Measurements from ENCODE around the gene ACAD8.
A peak's percentile ranks its signal among the peaks of the same experiment; 100 is the strongest.
"Not testable (repeated sequence)": the region's sequence is repeated elsewhere in the genome, so short reads cannot be mapped to it uniquely, and the experiment has no call there.

Gene ACAD8

DNA sequence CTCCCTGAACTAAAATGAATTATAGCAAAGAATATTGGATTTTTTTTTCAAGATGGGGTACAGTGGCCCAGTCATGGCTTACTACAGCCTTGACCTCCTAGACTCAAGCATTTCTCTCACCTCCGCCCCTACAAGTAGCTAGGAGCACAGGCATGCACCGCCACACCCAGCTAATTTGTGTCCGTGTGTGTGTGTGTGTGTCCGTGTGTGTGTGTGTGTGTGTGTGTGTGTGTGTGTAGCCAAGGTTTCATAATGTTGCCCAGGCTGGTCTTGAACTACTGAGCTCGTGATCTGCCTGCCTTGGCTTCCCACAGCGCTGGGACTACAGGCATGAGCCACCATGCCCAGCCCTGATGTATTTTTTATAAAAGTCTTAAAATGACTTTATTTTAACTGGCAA, 12.8 kb upstream of the ACAD8 start:
- no peak for DNase-seq

DNA sequence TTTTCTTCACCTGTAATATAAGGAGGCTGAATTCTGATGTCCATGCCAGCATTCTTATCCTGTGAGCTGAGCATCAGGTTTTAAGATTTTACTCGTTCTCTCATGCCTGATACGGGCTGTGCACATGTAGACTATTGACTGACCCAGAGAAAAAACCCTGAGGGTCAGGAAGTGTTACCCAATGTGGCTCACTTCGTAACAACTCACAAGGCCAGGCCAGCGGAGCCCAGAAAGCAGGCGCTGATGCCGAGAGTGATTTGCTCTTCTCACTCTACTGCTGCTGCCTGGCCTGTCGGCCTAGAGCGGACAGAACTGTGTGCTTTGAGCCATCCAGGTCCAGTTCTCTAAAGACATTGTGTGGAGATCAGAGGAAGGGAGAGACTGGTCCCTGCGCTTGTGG, 11.0 kb upstream of the ACAD8 start:
- no peak for DNase-seq

DNA sequence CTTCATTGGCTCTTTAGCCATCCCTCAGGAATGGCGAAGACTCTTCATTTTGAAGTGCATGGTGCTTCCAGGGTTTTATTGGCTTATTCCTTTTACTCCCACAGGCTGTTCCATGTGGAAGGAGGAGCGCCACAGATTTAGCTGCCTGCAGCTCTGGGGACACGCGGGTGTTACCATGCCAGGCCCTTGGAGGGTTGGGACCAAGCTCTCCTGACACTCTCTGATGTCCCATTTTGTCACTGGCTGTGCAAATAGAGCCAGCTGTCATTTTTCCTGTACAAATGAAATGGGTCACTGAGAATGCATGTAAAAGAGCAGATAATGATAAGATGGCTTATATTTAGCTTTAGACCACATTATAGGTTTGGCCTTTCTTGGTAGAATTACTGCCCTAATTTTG, 9.5 kb upstream of the ACAD8 start:
- DNase-seq, result no peak

DNA sequence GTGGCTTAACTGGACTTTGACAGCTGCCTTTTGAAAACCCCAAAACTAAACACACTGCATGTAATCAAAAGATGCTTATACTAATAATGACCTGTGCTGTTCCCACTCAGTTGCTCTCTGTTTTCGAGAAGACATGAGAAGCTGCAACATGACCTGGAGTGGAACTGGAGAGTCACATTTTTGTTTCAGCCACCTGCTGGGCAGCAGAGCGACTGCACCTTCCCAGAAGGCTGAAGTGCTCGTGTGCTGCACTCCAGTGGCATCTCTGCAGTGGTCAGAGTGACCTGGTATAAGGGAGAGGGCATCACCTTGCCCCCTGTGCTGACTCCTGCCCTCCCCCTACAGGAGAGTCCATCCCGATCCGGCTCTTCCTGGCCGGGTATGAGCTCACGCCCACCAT, 8.8 kb upstream of the ACAD8 start:
- peak in 1 of 5 donors; percentile 19 for DNase-seq

DNA sequence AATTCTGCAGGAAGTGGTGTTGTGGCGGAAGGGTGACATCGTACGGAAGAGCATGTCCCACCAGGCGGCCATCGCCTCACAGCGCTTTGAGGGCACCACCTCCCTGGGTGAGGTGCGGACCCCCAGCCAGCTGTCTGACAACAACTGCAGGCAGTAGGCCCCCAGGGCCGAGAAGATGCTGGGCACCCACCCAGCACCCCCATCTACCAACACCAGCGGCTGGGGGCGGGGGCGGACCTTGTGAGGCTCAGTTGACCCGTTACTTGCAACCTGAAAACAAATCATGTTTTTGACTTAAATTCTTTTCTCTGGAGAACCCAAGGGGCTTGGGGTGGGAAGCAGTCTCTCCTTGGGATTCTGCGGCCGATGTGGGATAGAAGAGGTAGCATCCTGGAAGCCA, 7.9 kb upstream of the ACAD8 start:
- DNase-seq, result no peak

DNA sequence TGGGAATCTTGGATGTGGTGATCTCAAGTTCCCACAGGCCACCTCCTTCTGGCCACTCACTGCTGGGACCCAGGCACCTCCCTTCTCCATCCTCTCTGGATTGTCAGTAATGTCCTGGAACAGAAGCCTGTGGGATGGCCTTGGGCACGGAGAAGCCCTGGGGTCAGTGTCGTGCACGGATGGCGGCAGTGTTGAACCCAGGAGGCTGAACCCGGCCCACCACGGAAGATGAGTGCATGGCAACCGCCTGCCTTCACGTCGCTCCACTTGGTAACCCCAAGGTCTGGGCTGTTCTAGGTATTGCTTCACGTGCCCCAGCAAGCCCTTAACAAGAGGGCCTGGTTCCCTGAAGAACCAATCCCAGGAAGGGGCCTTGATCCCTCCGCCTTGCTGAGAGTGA, 7.3 kb upstream of the ACAD8 start:
- DNase-seq, result no peak

DNA sequence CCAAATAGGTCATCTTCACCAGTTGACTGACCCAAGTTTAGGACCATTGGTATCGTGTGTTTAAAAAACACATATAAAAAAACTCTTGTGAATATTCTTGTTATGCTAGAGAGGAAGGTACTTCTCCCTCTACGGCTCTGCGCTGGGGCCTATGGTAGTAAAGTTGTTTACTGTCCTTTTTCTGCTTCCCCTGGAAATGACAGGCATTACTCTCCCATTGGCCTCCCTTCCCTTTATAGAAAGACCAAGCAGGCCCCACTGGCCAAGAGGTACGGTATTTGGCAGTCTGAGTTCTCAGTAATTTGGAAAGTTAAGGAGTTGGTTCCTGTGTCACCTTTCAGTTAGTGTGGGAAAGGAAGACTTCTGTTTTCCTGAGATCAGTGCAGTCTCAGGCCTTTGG, 6.7 kb upstream of the ACAD8 start:
- DNase-seq, result no peak

DNA sequence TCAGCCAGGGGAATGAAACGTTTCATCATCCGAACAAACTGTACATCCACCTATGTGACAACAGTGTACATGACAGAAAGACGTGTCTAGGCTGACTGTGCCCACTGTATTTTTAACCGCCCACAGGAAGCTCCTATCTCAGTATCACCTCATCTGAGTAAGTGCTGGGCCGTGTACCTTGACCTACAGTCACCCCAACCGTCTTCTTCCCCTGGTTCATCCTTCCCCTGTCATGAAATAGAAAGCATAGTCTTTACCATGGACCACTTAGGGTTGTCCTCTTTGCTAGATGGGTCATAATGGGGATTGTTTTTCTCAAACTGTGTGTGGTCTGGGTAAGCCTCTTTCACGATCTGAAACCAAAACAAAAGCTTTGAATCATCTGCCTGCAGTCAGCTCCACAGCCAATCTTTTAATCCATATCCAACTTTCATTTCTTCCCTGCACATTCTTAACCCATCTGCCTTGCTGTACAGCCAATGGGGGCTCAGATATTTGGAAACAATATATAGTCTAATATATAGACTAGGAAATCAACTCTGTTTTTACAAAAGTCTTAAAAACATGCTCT, 4.4 kb upstream of the ACAD8 start:
- DNase-seq, result peak in 1 of 5 donors; percentile 58

DNA sequence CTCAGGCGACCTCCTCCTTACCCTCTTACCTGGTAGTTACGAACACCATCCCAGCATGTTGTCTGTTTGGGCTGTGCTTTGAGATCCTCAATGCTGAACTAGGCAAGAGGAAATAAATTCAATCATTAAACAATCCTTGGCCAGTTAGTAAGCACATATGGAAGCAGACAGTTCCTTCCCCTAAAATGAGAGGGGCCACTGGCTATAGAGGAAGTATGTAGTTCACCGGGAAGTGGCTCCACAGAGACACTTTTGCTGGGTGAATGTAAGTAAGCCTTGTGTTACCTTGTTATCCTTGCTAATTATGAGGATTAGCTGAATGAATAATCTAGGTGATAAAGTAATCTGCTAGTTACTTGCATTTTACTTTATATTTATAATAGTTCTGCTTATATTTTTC, 3.1 kb upstream of the ACAD8 start:
- no peak for DNase-seq

DNA sequence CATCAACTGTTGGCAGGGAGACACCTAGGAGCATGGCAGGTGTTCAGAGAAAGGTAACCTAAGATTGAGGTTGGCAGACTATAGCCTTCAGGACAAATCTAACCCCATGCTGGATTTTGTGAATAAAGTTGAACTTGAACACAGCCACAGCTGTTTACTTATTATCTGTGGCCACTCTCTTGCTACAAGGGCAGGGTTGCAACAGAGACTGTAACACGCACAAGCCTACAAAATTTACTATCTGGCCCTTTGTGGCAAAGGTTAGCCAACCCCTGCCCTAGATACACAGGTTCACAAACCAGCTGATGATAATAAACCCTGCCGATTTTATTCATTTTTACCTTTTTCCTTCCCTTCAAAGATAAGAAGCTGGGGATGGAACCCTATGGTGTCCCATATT, 2.7 kb upstream of the ACAD8 start:
- no peak for DNase-seq

DNA sequence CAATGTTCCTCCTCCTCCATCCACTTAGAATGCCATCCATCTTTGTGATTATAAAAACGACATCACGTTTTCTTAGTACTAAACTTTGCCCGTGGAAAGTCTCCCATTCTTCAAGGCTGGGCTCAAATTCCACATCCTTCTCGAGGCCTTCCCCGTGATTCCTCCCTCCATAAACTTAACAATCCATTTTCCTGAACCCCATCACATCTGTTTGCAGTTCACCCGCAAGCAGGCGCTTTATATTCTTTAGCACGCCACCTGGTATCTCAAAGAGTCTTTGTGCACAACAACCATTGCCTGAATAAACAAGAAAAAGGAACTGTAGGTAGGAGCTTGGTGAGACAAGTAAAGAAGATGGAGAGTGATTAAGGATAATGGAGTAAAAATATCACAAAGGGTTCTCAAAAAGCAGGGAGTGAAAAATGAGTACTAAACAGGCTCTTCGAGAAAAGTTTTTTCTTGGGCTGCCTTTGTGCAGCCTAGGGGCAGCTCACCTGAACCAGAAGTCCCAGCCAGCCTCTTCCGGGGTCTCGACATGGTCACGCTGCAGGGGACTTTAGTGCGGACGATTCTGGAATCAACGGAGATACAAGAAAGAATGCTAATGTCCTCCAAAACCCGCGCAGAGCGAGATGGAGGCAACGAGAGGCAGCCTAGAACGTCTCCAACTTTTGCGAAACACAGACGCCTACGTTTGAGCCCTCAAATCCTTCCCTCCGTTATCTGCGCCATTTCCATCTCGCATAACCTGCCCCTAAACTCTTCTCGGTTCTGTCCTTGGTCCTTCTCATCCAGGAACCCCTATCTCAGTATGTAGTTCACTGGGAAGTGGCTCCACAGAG, 801 bp upstream of the ACAD8 start:
- DNase-seq, result peak in 1 of 5 donors; percentile 15

DNA sequence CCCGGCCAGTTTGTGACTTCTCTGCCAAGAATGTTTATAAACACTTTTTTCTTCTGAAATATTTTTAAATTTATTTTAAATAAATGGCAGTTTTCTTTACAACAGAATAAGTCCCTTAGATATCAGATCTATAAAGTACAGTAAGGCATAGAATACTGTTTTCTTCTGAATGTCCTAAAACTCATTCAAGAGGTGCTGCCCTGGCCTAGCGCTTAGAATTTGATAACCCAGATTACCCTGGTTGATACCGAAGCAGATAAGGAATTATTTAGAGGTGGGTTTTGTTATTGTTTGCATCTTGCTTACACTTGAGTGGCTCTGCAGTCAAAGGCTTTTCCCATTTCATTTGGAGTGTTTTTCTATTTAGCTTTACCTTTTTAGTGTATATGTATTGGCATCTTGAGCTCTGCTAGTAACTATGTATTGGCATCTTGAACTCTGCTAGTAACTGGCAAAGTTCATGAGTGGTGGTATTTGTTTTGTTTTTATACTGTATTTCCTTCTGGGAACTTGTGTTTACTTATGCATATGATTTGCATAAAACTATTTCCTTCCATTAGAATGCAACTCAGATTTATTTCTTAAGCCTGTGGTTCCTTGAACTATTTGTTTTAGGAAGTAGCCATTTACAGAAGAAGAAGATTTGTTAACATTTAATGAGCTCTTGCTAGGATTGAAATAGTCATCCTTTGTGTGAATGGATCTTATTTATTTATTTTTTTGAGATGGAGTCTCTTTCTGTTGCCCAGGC, 1.2 kb downstream of the ACAD8 start:
- no peak for DNase-seq

DNA sequence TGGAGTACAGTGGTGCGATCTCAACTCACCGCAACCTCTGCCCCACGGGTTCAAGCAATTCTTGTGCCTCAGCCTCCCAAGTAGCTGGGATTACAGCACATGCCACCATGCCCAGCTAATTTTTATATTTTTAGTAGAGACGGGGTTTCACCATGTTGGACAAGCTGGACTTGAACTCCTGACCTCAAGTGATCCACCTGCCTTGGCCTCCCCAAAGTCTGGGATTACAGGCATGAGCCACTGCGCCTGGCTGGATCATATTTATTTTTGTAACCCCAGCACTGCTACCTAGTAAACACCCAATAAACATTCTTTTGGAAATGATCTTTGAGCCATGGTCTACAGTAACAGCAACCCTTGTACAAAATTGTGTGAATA, 1.8 kb downstream of the ACAD8 start:
- not testable (repeated sequence) for DNase-seq

DNA sequence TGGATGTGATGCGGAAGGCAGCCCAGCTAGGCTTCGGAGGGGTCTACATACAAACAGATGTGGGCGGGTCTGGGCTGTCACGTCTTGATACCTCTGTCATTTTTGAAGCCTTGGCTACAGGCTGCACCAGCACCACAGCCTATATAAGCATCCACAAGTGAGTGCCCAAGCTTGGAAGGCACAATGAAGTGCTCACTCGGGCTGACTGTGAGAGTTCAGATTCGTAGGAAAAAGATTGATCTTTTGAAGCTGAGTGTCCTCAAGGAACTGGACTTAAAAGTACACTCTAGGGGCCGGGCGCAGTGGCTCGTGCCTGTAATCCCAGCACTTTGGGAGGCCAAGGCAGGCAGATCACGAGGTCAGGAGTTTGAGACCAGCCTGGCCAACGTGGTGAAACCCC, 3.7 kb downstream of the ACAD8 start:
- DNase-seq, result no peak

DNA sequence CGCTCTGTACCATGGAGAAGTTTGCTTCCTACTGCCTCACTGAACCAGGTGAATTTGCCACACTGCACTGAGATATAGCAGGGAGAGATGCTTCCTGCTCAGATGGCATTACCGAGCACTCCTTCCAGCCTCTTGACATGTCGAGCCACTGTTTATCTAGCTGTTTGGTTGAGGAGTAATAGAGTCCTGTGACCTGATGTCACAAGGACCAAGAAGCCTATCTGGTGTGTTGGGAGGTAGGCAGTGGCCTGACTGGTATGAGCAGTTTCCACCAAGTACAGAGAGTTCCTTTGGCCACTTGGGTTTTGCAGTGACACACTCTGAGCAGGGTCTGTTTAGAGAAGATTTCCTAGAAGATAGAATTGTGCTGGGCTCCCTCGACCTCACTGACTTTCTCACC, 5.2 kb downstream of the ACAD8 start:
- DNase-seq, result no peak

DNA sequence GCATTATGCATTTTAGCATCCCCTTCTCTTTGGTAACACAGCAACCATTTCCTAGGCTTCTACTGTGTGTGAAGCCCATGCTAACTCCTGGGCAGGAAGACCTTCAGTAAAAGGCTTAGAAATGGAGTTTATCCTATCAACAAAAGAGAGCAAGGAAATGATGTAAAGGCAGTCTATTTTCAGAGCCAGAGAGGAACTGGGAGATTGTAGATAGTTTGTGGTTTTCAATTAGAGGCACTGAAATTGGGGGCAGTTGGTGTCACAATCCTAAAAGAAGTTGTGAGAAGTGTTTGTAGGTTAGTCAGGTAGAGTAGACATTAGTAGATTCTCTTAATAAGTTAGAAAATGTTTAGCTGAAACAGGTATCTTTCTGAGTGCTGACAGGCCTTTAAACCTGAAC, 7.1 kb downstream of the ACAD8 start:
- no peak for DNase-seq

DNA sequence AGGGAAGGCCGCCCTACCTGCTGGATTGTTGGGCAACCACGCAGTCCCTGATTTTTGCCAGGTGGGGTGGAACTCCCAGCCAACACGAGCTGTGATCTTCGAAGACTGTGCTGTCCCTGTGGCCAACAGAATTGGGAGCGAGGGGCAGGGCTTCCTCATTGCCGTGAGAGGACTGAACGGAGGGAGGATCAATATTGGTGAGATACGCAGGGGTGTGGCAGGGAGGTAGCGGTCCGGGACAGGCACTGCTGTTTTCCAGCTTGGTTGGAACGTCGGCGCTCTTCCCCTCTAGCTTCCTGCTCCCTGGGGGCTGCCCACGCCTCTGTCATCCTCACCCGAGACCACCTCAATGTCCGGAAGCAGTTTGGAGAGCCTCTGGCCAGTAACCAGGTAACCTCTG, 7.6 kb downstream of the ACAD8 start:
- DNase-seq, result no peak

DNA sequence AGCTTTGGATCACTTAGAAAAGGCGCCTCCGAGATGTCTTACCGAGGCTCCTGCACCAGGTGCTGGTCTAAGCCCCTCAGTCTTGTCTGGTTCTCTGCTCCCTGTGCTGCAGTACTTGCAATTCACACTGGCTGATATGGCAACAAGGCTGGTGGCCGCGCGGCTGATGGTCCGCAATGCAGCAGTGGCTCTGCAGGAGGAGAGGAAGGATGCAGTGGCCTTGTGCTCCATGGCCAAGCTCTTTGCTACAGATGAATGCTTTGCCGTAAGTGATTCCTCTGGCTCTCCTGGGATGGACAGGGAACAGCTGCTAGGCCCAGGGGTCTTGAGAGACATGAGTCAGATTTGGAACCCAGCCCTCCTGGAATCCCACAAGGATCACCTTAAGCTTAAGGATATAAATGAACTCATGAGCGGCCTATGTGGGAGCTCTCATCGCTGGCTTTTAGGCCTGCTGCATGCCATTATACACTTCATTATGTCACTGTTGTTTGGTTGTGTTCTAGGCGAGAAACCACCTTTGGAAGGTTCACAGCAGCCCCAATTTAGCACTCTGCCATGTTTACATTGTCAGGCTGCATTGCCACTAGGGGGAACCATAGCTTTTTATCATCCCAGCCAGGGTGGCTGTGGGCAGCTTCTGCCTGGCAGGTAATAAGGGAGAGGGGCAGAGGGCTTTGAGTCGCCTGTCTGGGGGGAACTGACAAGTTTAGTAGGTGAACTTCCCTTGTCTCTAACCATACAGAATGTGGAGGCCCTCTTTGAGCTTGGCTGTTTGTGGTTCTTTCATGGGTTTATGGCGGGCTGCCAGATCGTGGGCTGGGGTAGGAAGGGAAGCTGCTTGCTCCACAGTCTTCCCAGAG, 8.5 kb downstream of the ACAD8 start:
- peak in 2 of 5 donors; percentile 23 to 43 for DNase-seq

DNA sequence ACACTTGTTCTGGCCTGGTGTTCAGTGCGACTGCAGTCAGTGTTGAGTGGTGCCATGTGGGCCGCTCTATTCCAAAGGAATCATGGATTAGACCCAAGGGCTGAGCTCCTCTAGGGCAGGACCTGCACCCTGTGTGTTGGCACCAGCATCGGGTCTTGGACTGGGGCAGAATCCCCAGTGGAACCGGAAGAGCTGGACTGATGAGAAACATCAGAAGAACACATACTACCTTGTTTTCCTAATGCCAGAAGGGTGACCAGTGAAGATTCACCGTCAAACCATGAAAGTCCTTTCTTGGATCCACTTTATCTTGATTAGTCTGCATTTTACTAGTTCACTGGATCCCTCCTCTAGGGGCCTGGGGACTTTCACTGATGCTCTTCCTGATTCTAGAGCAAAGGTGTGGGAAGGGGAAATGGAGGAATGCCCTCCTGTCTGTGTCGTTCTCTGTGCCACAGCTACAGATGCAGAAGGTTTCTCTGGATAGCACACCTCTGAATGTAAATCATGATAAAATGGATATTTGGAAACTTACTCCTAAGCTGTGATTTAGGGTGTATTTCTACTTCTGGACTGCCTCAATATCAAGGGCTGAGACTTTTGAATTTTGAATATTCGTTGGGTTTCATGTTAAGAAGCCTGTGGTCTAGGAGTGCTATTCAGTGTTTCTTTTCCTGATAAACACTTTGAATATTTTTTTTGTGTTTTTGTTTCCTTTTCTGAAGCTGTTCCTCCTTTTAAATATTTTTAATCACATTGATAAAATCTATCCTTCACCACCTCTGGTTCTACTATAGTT, 11.8 kb downstream of the ACAD8 start:
- DNase-seq, result no peak

DNA sequence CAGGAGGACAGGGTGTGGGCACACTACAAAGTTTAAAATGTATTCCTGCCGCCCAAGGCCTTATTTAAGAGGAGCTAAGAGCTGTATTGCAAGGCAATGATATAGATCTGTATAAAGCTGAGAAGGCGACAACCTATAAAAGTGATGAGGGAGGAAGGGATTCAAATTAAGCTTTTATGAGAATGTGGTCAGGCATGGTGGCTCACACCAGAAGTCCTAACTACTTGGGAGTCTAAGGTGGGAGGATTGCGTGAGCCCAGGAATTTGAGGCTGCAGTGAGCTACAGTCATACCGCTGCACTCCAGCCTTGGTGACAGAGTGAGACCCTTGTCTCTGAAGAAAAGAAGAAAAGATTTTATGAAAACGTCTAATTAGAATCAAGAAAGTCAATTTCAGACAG, 13.1 kb downstream of the ACAD8 start:
- no peak for DNase-seq

DNA sequence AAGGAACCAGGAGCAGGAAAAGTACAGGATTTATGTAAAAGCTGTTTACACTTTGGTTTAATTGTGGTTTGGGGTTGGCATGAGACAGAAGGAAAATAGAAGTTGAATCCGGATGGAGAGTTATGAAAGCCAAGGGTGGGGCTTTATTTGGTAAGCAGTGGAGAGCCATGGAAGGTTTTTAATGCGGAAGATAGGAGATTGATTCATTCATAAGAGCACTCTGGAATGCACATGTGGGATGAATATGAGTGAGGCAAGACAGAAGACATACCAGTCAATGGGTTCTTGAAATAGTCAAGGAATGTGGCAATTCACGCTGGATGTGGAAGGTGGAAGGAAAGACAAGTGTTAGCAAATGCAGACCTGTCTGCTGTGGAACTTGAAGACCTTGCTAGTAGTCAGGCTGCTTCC, 13.5 kb downstream of the ACAD8 start:
- no peak for DNase-seq

DNA sequence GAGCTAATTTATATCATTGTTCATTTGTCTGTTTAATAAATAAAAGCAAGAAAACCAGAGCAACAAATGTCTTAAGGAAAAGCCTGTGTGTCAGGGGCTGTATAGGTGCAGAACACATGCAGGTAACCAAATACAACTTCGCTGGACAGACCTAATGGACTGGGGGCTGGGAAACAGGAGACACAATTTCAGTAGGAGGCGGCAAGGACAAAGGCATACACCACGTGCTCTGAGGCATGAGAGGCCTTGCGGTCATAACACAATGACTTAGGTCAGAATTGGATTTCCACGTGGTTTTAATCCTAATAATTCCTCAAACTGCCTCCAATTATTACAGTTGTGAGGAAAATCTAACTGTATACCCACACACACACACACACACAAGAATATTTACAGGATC, 14.1 kb downstream of the ACAD8 start:
- no peak for DNase-seq

Data from T-helper 1 cell (primary cell).